Measurements from ENCODE around the gene DNM3. TPM values are rescaled to one million over a fixed set of nuclear protein-coding genes. Genes with fewer than 3 reads are reported as not detected.

Gene DNM3
- total and polyA plus RNA-seq, 10 of the 15 experiments (the other 5 are each of a cell fraction or from before 2014, with no cell fraction given), result 0.03 to 1.5 (median 0.08) TPM; not detected in 3

DNA sequence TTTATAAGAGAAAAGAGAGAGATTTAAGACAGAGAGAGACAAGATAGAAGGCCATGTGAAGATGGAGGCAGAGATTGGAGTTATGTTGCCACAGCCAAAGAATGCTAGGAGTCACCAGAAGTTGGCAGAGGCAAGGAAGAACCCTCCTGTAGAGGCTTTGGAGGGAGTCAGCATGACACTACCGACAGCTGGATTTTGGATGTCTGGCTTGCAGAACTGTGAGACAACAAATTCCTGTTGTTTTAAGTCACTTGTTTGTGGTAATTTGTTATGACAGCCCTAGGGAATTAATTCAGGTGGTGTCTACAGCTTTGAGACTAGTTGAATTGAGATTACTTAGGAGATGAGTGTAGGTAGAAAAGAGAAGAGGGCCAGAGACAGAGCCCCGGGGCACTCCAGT is 158.5 kb downstream of the DNM3 start:
- SMC1A ChIA-PET (ENCODE audit: uncharacterized antibody, unreplicated experiment), result no interaction called here
- POLR2A ChIA-PET, result no interaction called here
- no peaks in the 10 kb centered on the region for H3K79me2 ChIP-seq (ENCODE audit: control insufficient read depth, insufficient read depth, low read length)
- no peak overlapping the region for H3K27ac ChIP-seq (ENCODE audit: control insufficient read depth, insufficient read depth)
- TF ChIP-seq SMAD5 (IDR thresholded peaks at IDR 0.05; ENCODE audit: low read depth) (no peak), NFYA (IDR thresholded peaks at IDR 0.05; ENCODE audit: borderline replicate concordance, low read depth, low read length) (no peak), CHD2 (IDR thresholded peaks at IDR 0.05; ENCODE audit: borderline replicate concordance, low read depth, low read length) (no peak), NR2C1 (IDR thresholded peaks at IDR 0.05) (no peak), RAD21 (IDR thresholded peaks at IDR 0.05; ENCODE audit: insufficient read depth, low read depth, low read length) (no peak), BACH1 (IDR thresholded peaks at IDR 0.05; ENCODE audit: borderline replicate concordance) (no peak), BMI1 (IDR thresholded peaks at IDR 0.05; ENCODE audit: borderline replicate concordance) (no peak), STAT3 (IDR thresholded peaks at IDR 0.05; ENCODE audit: low read depth, low read length) (no peak), TARDBP (IDR thresholded peaks at IDR 0.05; ENCODE audit: borderline replicate concordance) (no peak), ESRRA (IDR thresholded peaks at IDR 0.05; ENCODE audit: low read length) (no peak), ETV6 (conservative IDR thresholded peaks at IDR 0.05 in 1 of 2, IDR thresholded peaks at IDR 0.05 in 1 of 2; ENCODE audit: borderline replicate concordance in 1 of 2, low read depth in 1 of 2) (no peak), SIX5 (IDR thresholded peaks at IDR 0.05; ENCODE audit: low read depth, low read length, severe bottlenecking) (no peak), MEF2B (IDR thresholded peaks at IDR 0.05; ENCODE audit: partially characterized antibody, poor library complexity, severe bottlenecking) (no peak)
- TF ChIP-seq, protein P1, sequence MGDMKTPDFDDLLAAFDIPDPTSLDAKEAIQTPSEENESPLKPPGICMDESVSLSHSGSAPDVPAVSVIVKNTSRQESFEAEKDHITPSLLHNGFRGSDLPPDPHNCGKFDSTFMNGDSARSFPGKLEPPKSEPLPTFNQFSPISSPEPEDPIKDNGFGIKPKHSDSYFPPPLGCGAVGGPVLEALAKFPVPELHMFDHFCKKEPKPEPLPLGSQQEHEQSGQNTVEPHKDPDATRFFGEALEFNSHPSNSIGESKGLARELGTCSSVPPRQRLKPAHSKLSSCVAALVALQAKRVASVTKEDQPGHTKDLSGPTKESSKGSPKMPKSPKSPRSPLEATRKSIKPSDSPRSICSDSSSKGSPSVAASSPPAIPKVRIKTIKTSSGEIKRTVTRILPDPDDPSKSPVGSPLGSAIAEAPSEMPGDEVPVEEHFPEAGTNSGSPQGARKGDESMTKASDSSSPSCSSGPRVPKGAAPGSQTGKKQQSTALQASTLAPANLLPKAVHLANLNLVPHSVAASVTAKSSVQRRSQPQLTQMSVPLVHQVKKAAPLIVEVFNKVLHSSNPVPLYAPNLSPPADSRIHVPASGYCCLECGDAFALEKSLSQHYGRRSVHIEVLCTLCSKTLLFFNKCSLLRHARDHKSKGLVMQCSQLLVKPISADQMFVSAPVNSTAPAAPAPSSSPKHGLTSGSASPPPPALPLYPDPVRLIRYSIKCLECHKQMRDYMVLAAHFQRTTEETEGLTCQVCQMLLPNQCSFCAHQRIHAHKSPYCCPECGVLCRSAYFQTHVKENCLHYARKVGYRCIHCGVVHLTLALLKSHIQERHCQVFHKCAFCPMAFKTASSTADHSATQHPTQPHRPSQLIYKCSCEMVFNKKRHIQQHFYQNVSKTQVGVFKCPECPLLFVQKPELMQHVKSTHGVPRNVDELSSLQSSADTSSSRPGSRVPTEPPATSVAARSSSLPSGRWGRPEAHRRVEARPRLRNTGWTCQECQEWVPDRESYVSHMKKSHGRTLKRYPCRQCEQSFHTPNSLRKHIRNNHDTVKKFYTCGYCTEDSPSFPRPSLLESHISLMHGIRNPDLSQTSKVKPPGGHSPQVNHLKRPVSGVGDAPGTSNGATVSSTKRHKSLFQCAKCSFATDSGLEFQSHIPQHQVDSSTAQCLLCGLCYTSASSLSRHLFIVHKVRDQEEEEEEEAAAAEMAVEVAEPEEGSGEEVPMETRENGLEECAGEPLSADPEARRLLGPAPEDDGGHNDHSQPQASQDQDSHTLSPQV (IDR thresholded peaks at IDR 0.05), result no peak
- TF ChIP-seq, protein P2, sequence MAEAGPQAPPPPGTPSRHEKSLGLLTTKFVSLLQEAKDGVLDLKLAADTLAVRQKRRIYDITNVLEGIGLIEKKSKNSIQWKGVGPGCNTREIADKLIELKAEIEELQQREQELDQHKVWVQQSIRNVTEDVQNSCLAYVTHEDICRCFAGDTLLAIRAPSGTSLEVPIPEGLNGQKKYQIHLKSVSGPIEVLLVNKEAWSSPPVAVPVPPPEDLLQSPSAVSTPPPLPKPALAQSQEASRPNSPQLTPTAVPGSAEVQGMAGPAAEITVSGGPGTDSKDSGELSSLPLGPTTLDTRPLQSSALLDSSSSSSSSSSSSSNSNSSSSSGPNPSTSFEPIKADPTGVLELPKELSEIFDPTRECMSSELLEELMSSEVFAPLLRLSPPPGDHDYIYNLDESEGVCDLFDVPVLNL (IDR thresholded peaks at IDR 0.05; ENCODE audit: low read depth, low read length), result no peak
- TF ChIP-seq, protein P3, sequence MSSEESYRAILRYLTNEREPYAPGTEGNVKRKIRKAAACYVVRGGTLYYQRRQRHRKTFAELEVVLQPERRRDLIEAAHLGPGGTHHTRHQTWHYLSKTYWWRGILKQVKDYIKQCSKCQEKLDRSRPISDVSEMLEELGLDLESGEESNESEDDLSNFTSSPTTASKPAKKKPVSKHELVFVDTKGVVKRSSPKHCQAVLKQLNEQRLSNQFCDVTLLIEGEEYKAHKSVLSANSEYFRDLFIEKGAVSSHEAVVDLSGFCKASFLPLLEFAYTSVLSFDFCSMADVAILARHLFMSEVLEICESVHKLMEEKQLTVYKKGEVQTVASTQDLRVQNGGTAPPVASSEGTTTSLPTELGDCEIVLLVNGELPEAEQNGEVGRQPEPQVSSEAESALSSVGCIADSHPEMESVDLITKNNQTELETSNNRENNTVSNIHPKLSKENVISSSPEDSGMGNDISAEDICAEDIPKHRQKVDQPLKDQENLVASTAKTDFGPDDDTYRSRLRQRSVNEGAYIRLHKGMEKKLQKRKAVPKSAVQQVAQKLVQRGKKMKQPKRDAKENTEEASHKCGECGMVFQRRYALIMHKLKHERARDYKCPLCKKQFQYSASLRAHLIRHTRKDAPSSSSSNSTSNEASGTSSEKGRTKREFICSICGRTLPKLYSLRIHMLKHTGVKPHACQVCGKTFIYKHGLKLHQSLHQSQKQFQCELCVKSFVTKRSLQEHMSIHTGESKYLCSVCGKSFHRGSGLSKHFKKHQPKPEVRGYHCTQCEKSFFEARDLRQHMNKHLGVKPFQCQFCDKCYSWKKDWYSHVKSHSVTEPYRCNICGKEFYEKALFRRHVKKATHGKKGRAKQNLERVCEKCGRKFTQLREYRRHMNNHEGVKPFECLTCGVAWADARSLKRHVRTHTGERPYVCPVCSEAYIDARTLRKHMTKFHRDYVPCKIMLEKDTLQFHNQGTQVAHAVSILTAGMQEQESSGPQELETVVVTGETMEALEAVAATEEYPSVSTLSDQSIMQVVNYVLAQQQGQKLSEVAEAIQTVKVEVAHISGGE (CRISPR knock-in tag; IDR thresholded peaks at IDR 0.05), result no peak
- no peak overlapping the region for H3K4me3 ChIP-seq
- no TSS peak for BruUV-seq (replicated peaks)
- H4K20me1 ChIP-seq (ENCODE audit: control insufficient read depth, insufficient read depth), result no peaks in the 10 kb centered on the region
- in situ Hi-C loops (cut with MboI), result loop anchor here (5.0 kb wide), 1 partner anchor 433 kb away; no protein-coding TSS in a partner anchor
- no peaks in the 10 kb centered on the region; a peak in 1 of 4 replicates for H3K27me3 ChIP-seq (replicated peaks in 1 of 2; ENCODE audit: control insufficient read depth in 2 of 2, insufficient read depth in 2 of 2, low read length in 1 of 2)
- H3K36me3 ChIP-seq (ENCODE audit: control insufficient read depth in 2 of 2, insufficient read depth in 2 of 2, low read length in 1 of 2), result no peaks in the 10 kb centered on the region
- WGBS (ENCODE audit: insufficient coverage, insufficient replicate concordance, low lambda C conversion rate, missing lambda C conversion rate), result 51% methylated on average over 2 of the region's 2 CpGs
- no peak overlapping the region for H3K4me2 ChIP-seq (ENCODE audit: control insufficient read depth, insufficient read depth)
- H2AFZ ChIP-seq (ENCODE audit: control insufficient read depth, low read depth, low read length), result no peak overlapping the region
- no peaks in the 10 kb centered on the region for H3K9me3 ChIP-seq (replicated peaks; ENCODE audit: control insufficient read depth, insufficient read depth, low read length)
- no peak overlapping the region for H3K9ac ChIP-seq (ENCODE audit: control insufficient read depth, insufficient read depth, low read length)
- RAD21 ChIA-PET (ENCODE audit: unreplicated experiment), result no interaction called here
- CTCF ChIA-PET, result interaction anchor here (0.9 to 6.2 kb wide), 5 partner anchors 11 to 444 kb away, joined by 3 to 91 read pairs (median 7); partner anchors contain the start of gene PIGC
- intact Hi-C loops (cut with micrococcal nuclease; ENCODE audit: unreplicated experiment), result loop anchor here (5.0 kb wide), 3 partner anchors 183 to 718 kb away; no protein-coding TSS in a partner anchor
- ATAC-seq (no peak), FAIRE-seq (no peak), DNase-seq (ENCODE audit: low read depth, low spot score) (no peak)
- H3K4me1 ChIP-seq (ENCODE audit: control insufficient read depth, insufficient read depth, low read length), result no peaks in the 10 kb centered on the region

Data from GM12878 (cell line).